ENCODE data around the gene ASB10.

- TF ChIP-seq CTCF (conservative IDR thresholded peaks at IDR 0.05 in 1 of 2, IDR thresholded peaks at IDR 0.05 in 1 of 2; ENCODE audit: extremely low read depth in 1 of 2, insufficient read depth in 1 of 2, low read depth in 1 of 2, low read length in 2 of 2) (no peak), EZH2 (IDR thresholded peaks at IDR 0.05; ENCODE audit: borderline replicate concordance, low read length) (no peak)
Observed at GRCh38 chr7:151125846-151126481, 61.1 kb downstream of the ASB10 start.
